ENCODE results near the gene MAP1LC3A.

- TF ChIP-seq, protein P1, sequence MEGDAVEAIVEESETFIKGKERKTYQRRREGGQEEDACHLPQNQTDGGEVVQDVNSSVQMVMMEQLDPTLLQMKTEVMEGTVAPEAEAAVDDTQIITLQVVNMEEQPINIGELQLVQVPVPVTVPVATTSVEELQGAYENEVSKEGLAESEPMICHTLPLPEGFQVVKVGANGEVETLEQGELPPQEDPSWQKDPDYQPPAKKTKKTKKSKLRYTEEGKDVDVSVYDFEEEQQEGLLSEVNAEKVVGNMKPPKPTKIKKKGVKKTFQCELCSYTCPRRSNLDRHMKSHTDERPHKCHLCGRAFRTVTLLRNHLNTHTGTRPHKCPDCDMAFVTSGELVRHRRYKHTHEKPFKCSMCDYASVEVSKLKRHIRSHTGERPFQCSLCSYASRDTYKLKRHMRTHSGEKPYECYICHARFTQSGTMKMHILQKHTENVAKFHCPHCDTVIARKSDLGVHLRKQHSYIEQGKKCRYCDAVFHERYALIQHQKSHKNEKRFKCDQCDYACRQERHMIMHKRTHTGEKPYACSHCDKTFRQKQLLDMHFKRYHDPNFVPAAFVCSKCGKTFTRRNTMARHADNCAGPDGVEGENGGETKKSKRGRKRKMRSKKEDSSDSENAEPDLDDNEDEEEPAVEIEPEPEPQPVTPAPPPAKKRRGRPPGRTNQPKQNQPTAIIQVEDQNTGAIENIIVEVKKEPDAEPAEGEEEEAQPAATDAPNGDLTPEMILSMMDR (IDR thresholded peaks at IDR 0.05) = no peak
- TF ChIP-seq POLR2AphosphoS5 (IDR thresholded peaks at IDR 0.05) = no peak
These were observed 17.2 kb downstream of the MAP1LC3A start for GRCh38 chr20:34575756-34576155.

All from stomach (tissue), 4 donors.